Sigmoid colon (tissue), 4 donors: ENCODE data around the gene ATG4B.

Experiments
- CTCF ChIP-seq, 4 experiments: fragments of 450-650 bp in 3 of 4; fragments of 200-600 bp in 1 of 4; IDR thresholded peaks; one replicate each; pipeline ENCODE4 v1.5.1; 2016 to 2019; ENCODE audit warnings: antibody characterized with exemption in 4 of 4, mild to moderate bottlenecking in 3 of 4, moderate library complexity in 2 of 4
- EP300 ChIP-seq, 4 donors: sonication (generic); formaldehyde crosslinking; IDR thresholded peaks; one replicate each; pipeline ENCODE4 v1.6.1; 2017; ENCODE audit warnings: antibody characterized with exemption in 4 of 4
- POLR2A ChIP-seq, 2 donors: fragments of 450-650 bp; IDR thresholded peaks; one replicate each; pipeline ENCODE4 v1.6.1; 2016; ENCODE audit warnings: antibody characterized with exemption in 2 of 2, mild to moderate bottlenecking in 2 of 2, moderate library complexity in 2 of 2
- POLR2AphosphoS5 ChIP-seq, 4 donors: sonication (generic); formaldehyde crosslinking; IDR thresholded peaks; one replicate each; pipeline ENCODE4 v1.6.1; 2017; ENCODE audit warnings: antibody characterized with exemption in 4 of 4

DNA sequence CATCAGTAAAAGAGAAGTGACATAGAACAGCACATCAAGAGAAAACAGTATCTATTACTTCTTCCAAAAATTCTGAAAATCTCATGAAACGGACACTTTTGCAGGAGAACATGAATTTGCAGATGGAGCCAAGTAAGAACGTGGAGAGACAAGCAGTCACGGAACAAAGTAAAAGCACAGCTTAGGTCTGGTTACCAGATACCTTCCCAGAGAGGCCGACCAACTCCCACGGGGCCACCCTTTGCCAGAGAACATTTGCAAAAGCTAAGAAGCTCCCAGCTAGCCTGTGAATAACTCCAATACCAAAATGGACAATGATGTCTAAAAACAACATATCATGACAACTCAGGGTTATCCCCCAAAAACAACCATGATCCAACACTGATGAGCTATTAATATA is 39.4 kb upstream of the ATG4B start:
- TF ChIP-seq CTCF (IDR thresholded peaks at IDR 0.05) (no peak), POLR2A (IDR thresholded peaks at IDR 0.05) (no peak), EP300 (IDR thresholded peaks at IDR 0.05) (no peak), POLR2AphosphoS5 (IDR thresholded peaks at IDR 0.05) (no peak)
